SH-SY5Y (cell line): ENCODE data around the gene CD3D.

Experiments used
- GATA2 ChIP-seq: IDR thresholded peaks from 2 replicates; pipeline ENCODE4 v1.6.1; 2011; ENCODE audit warnings: mild to moderate bottlenecking, low read depth, low read length
- GATA3 ChIP-seq: IDR thresholded peaks from 2 replicates; pipeline ENCODE4 v1.6.1; 2011; ENCODE audit warnings: low read depth, mild to moderate bottlenecking, low read length, moderate library complexity

- TF ChIP-seq GATA2: no peak
- TF ChIP-seq GATA3: no peak
These were observed 1.2 kb downstream of the CD3D start for GRCh38 chr11:118341261-118341660.
